Astrocyte (in vitro differentiated cells and primary cell): ENCODE measurements around the gene FBXL12. TPM values are rescaled to one million over a fixed set of nuclear protein-coding genes. Genes with fewer than 3 reads are reported as not detected.

Experiments used
- DNase-seq: peaks from one replicate; pipeline ENCODE4 v3.0.0-alpha.2; 2010; ENCODE audit warnings: low read depth
- FAIRE-seq: peaks from 2 replicates; lab custom pipeline; 2011; peaks lifted over from hg19 to GRCh38; lab: Jason Lieb, UNC
- H2AFZ ChIP-seq: 2 replicates; pipeline ENCODE4 v1.6.0; 2012; ENCODE audit warnings: low read depth, low read length, inconsistent platforms
- H3K27ac ChIP-seq: 2 replicates; pipeline ENCODE4 v1.5.1; 2011; ENCODE audit warnings: low read depth, low read length, inconsistent platforms
- H3K27me3 ChIP-seq: 2 replicates; pipeline ENCODE4 v1.6.0; 2011; ENCODE audit warnings: low read length, inconsistent platforms; ENCODE audit not compliant: insufficient read depth
- H3K36me3 ChIP-seq: 2 replicates; pipeline ENCODE4 v1.5.1; 2011; ENCODE audit warnings: low read length, inconsistent platforms; ENCODE audit not compliant: insufficient read depth
- H3K4me1 ChIP-seq: 2 replicates; pipeline ENCODE4 v1.5.1; 2011; ENCODE audit warnings: low read length, inconsistent platforms; ENCODE audit not compliant: insufficient read depth
- H3K4me2 ChIP-seq: 2 replicates; pipeline ENCODE4 v1.6.0; 2012; ENCODE audit warnings: low read length, inconsistent platforms
- H3K4me3 ChIP-seq: 2 replicates; pipeline ENCODE4 v1.5.1; 2011; ENCODE audit warnings: low read depth, mild to moderate bottlenecking, low read length, inconsistent platforms; ENCODE audit not compliant: insufficient read depth
- H3K79me2 ChIP-seq: 2 replicates; pipeline ENCODE4 v1.6.0; 2012; ENCODE audit warnings: mild to moderate bottlenecking, low read length, inconsistent platforms; ENCODE audit not compliant: insufficient read depth
- H3K9ac ChIP-seq: 2 replicates; pipeline ENCODE4 v1.6.0; 2012; ENCODE audit warnings: mild to moderate bottlenecking, low read length, inconsistent platforms
- H3K9me3 ChIP-seq: 2 replicates; pipeline ENCODE4 v1.5.1; 2012; ENCODE audit warnings: low read depth, mild to moderate bottlenecking, low read length, inconsistent platforms; ENCODE audit not compliant: insufficient read depth
- H4K20me1 ChIP-seq: 2 replicates; pipeline ENCODE4 v1.6.0; 2012; ENCODE audit warnings: low read length, inconsistent platforms; ENCODE audit not compliant: insufficient read depth
- H3K27ac Mint-ChIP-seq: one replicate; pipeline ENCODE4 v1.8.0; 2021; ENCODE audit warnings: mild to moderate bottlenecking, mixed read lengths; ENCODE audit not compliant: unreplicated experiment
- H3K27me3 Mint-ChIP-seq: one replicate; pipeline ENCODE4 v1.8.0; 2021; ENCODE audit warnings: low read depth, mixed read lengths; ENCODE audit not compliant: unreplicated experiment
- H3K36me3 Mint-ChIP-seq: one replicate; pipeline ENCODE4 v1.8.0; 2021; ENCODE audit warnings: low read depth, mixed read lengths; ENCODE audit not compliant: unreplicated experiment
- H3K4me1 Mint-ChIP-seq: one replicate; pipeline ENCODE4 v1.8.0; 2021; ENCODE audit warnings: low read depth, mixed read lengths; ENCODE audit not compliant: unreplicated experiment
- H3K4me3 Mint-ChIP-seq: one replicate; pipeline ENCODE4 v1.8.0; 2021; ENCODE audit warnings: mild to moderate bottlenecking, moderate library complexity, mixed read lengths; ENCODE audit not compliant: unreplicated experiment
- H3K9me3 Mint-ChIP-seq: one replicate; pipeline ENCODE4 v1.8.0; 2021; ENCODE audit warnings: mild to moderate bottlenecking, mixed read lengths; ENCODE audit not compliant: unreplicated experiment
- CTCF ChIP-seq: IDR thresholded peaks from 2 replicates; pipeline ENCODE4 v1.5.1; 2011; ENCODE audit warnings: low read depth, mild to moderate bottlenecking, inconsistent platforms, low read length, moderate library complexity; ENCODE audit not compliant: insufficient read depth
- EZH2 ChIP-seq: IDR thresholded peaks from 2 replicates; pipeline ENCODE4 v1.6.1; 2012; ENCODE audit warnings: mild to moderate bottlenecking, low read length, inconsistent platforms; ENCODE audit not compliant: insufficient read depth
- total RNA-seq: library from RNA; stranded (reverse); gene quantifications from 2 replicates; pipeline ENCODE4 v1.2.1, GENCODE V29; 2021

FBXL12 gene
- total RNA-seq, 1 donor from 2014 or later = 54.2 TPM

DNA sequence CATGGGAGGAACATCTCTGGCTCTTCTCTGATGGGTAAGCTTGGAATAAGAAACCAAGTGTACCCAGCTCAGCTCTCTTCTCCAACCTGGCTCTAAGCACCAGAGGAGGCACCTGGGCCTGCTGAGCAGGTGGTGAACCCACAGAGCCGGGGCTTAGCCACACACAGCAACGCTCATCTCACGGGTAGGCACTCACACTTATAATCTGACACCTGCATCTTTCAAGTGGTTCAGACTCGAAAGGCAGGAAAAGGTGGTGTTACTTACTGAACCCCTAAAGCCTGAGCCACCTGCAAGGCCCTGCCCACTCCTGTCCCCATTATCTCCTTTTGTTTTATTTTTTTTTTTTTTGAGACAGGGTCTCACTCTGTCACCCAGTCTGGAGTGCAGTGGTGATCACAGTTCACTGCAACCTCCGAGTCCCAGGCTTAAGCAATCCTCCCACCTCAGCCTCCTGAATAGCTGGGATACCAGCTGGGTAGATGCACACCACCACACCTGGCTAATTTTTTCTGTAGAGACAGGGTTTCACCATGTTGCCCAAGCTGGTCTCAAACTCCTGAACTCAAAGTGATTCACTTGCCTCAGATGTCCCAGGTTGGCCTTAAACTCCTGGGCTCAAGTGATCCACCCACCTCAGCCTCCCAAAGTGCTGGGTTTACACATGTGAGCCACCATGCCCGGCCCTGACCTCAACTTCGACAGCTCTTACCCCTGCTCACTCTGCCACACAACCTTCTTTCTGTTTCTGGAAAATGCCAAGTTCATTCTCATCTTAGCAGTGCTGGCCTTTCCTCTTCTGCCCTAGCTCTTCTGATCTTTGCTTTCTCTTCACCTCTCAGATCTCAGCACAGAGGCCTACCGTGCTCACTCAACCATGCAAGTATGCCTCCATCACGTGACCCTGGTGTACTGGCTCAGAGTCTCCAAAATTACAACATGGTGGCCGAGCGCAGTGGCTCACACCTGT is 9.7 kb downstream of the FBXL12 start:
- Histone ChIP-seq H3K4me1 (no peaks in the 10 kb centered on the region), H3K27ac (no peak overlapping the region), H3K36me3 (peaks cover 11% of the 10 kb centered on the region), H3K9me3 (no peaks in the 10 kb centered on the region), H3K79me2 (peaks cover 10% of the 10 kb centered on the region), H4K20me1 (peaks cover 6% of the 10 kb centered on the region), H3K4me3 (no peak overlapping the region), H3K27me3 (no peaks in the 10 kb centered on the region), H3K4me2 (no peak overlapping the region), H2AFZ (no peak overlapping the region), H3K9ac (no peak overlapping the region)
- H3K4me1 Mint-ChIP-seq = no peaks in the 10 kb centered on the region
- H3K36me3 Mint-ChIP-seq = peaks cover 7% of the 10 kb centered on the region
- no peak overlapping the region for H3K4me3 Mint-ChIP-seq
- TF ChIP-seq CTCF = no peak
- no peak for TF ChIP-seq EZH2
- no peak for DNase-seq
- H3K27me3 Mint-ChIP-seq = no peaks in the 10 kb centered on the region
- no peak overlapping the region for H3K27ac Mint-ChIP-seq
- no peaks in the 10 kb centered on the region for H3K9me3 Mint-ChIP-seq
- no peak for FAIRE-seq

- H3K9ac ChIP-seq = no peak overlapping the region
- TF ChIP-seq EZH2 = no peak
- no peaks in the 10 kb centered on the region for H3K4me1 ChIP-seq
- H3K27me3 ChIP-seq = no peaks in the 10 kb centered on the region
- H3K27ac Mint-ChIP-seq = no peak overlapping the region
- no peaks in the 10 kb centered on the region for H3K79me2 ChIP-seq
- DNase-seq (no peak), FAIRE-seq (no peak)
- H2AFZ ChIP-seq = no peak overlapping the region
- H3K27me3 Mint-ChIP-seq = no peaks in the 10 kb centered on the region
- H3K27ac ChIP-seq = no peak overlapping the region
- no peak overlapping the region for H3K4me3 Mint-ChIP-seq
- no peak overlapping the region for H3K4me3 ChIP-seq
- no peaks in the 10 kb centered on the region for H3K9me3 ChIP-seq
- no peaks in the 10 kb centered on the region for H3K4me1 Mint-ChIP-seq
- H3K9me3 Mint-ChIP-seq = no peaks in the 10 kb centered on the region
- peaks cover 6% of the 10 kb centered on the region for H4K20me1 ChIP-seq
- H3K36me3 ChIP-seq = peaks cover 11% of the 10 kb centered on the region
- no peak overlapping the region for H3K4me2 ChIP-seq
- peaks cover 10% of the 10 kb centered on the region for H3K36me3 Mint-ChIP-seq
Observed at GRCh38 chr19:9806803-9807202, 12.1 kb downstream of the FBXL12 start.

- H3K79me2 ChIP-seq = no peaks in the 10 kb centered on the region
- H2AFZ ChIP-seq = no peak overlapping the region
- DNase-seq = no peak
- H3K4me3 ChIP-seq = no peak overlapping the region
- Mint-ChIP-seq H3K36me3 (peaks cover 12% of the 10 kb centered on the region), H3K4me1 (no peaks in the 10 kb centered on the region), H3K4me3 (no peak overlapping the region), H3K27ac (no peak overlapping the region), H3K27me3 (no peaks in the 10 kb centered on the region), H3K9me3 (no peaks in the 10 kb centered on the region)
- H3K27me3 ChIP-seq = no peaks in the 10 kb centered on the region
- TF ChIP-seq EZH2 (no peak), CTCF (no peak)
- H3K9me3 ChIP-seq = no peaks in the 10 kb centered on the region
- no peaks in the 10 kb centered on the region for H4K20me1 ChIP-seq
- no peak for FAIRE-seq
- H3K27ac ChIP-seq = no peak overlapping the region
- no peaks in the 10 kb centered on the region for H3K4me1 ChIP-seq
- no peaks in the 10 kb centered on the region for H3K36me3 ChIP-seq
- H3K9ac ChIP-seq = no peak overlapping the region
- no peak overlapping the region for H3K4me2 ChIP-seq
Observed at GRCh38 chr19:9801976-9802375, 16.9 kb downstream of the FBXL12 start.
